GM19438 (cell line): ENCODE measurements around the gene SLC15A3.
"Not testable (repeated sequence)": the region's sequence is repeated elsewhere in the genome, so short reads cannot be mapped to it uniquely, and the experiment has no call there.

ENCODE experiments used
- ATAC-seq: cut with Tn5 transposase; IDR thresholded peaks from one replicate; pipeline ENCODE4 v1.9.1; 2021; ENCODE audit warnings: low read depth; ENCODE audit not compliant: unreplicated experiment

The SLC15A3 gene

GRCh38 chr11:60917267-60917666 lies 34.7 kb downstream of the SLC15A3 start:
- no peak for ATAC-seq

GRCh38 chr11:60916669-60917206 lies 35.2 kb downstream of the SLC15A3 start:
- ATAC-seq, result no peak

GRCh38 chr11:60915248-60915914 lies 36.6 kb downstream of the SLC15A3 start:
- ATAC-seq, result peak; percentile 48

- no peak for ATAC-seq
These were observed 37.2 kb downstream of the SLC15A3 start for GRCh38 chr11:60914633-60915247.

- peak; percentile 41 for ATAC-seq
These were observed 38.0 kb downstream of the SLC15A3 start, which contains the start of gene TMEM109 for GRCh38 chr11:60913793-60914632. TSS of gene TMEM109 (plus strand) at chr11:60914158. CDS start at chr11:60919694, 5,536 bp downstream.

- ATAC-seq, result no peak
These were observed 39.0 kb downstream of the SLC15A3 start for GRCh38 chr11:60912851-60913528.

GRCh38 chr11:60912223-60912850 lies 39.6 kb downstream of the SLC15A3 start:
- no peak for ATAC-seq

- ATAC-seq, result no peak
These were observed 41.1 kb downstream of the SLC15A3 start for GRCh38 chr11:60910711-60911380.

GRCh38 chr11:60910281-60910687 lies 41.7 kb downstream of the SLC15A3 start:
- peak; percentile 34 for ATAC-seq

- not testable (repeated sequence) for ATAC-seq
These were observed 42.2 kb downstream of the SLC15A3 start for GRCh38 chr11:60909680-60910280.

- ATAC-seq, result no peak
These were observed 43.2 kb downstream of the SLC15A3 start for GRCh38 chr11:60908803-60909202.

- ATAC-seq, result peak; percentile 63
These were observed 45.6 kb downstream of the SLC15A3 start, which contains the start of gene PRPF19 for GRCh38 chr11:60906132-60906972. TSS of gene PRPF19 (minus strand) at chr11:60906585. CDS start at chr11:60906382, 203 bp downstream.

GRCh38 chr11:60905551-60906113 lies 46.3 kb downstream of the SLC15A3 start:
- ATAC-seq, result no peak

GRCh38 chr11:60905047-60905446 lies 46.9 kb downstream of the SLC15A3 start:
- ATAC-seq, result no peak

GRCh38 chr11:60902625-60903024 lies 49.4 kb downstream of the SLC15A3 start:
- ATAC-seq, result no peak

- ATAC-seq, result no peak
These were observed 51.1 kb downstream of the SLC15A3 start for GRCh38 chr11:60900673-60901404.

- ATAC-seq, result no peak
These were observed 52.0 kb downstream of the SLC15A3 start for GRCh38 chr11:60899977-60900376.
